ENCODE measurements around the gene MPPED1. TPM values are rescaled to one million over a fixed set of nuclear protein-coding genes. Genes with fewer than 3 reads are reported as not detected.

Gene MPPED1
- total RNA-seq, 2 donors from 2014 or later: not detected

DNA sequence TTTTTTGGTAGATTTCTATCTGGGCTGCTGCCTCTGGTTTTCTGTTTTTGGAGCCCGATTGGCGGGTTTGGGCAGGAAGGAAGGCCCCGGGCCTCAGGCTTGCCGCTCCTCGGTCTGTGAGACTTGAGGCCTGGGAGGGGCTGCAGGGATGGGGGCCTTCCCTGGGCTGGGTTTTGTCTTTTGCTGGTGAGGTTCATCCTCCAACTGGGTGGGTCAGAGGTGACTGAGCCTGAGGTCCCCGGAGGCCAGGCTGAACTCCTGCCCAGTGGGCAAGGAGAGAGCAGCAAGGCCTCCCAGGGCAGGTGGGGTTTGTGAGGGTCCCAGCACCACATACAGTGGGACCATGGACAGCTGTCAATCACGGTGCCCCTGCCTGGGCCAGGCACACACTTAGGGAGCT is 15.0 kb downstream of the MPPED1 start:
- ATAC-seq (replicated peaks): no peak
- no peaks in the 10 kb centered on the region for H3K9me3 Mint-ChIP-seq
- H3K27ac Mint-ChIP-seq: no peak overlapping the region
- H3K36me3 Mint-ChIP-seq (ENCODE audit: low read depth): no peaks in the 10 kb centered on the region
- no peaks in the 10 kb centered on the region for H3K4me1 Mint-ChIP-seq
- peaks cover 27% of the 10 kb centered on the region for H3K27me3 Mint-ChIP-seq
- no peak overlapping the region for H3K4me3 Mint-ChIP-seq

DNA sequence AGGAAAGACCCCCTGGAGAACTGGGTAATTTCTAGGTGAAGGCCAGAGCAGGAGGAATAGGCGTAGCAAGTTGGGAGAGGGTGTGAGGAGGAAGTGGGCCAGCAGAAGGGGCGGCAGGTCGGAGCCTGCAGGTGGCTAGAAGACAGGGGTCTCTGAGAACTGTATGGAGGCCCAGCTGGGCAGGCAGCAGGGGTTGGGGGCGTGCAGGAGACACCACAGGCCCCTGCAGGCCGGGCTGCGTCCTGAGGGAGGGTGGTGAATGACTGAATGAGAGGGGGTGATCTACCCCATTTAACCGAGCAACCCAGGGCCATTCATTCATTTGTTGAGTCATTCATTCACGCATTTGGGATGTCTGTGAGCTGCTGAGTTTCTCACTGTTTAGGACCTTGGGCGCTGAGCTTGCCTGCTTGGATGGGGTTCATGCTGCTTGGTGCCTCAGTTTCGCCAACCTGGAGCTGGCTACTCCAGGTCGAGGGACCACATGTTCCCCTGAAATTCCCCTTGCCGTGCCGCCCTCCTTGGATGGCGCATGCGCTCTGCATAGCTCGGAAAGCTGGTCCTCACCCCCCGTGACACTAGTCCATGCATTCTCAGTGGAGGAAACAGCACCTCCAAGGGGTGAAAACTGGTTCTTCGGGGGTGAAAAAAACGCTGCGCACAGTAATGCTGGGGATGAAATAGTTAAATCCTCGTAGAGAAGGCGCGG is 15.6 kb downstream of the MPPED1 start:
- H3K27me3 Mint-ChIP-seq: peaks cover 32% of the 10 kb centered on the region
- H3K4me1 Mint-ChIP-seq: no peaks in the 10 kb centered on the region
- no peak overlapping the region for H3K4me3 Mint-ChIP-seq
- H3K36me3 Mint-ChIP-seq (ENCODE audit: low read depth): no peaks in the 10 kb centered on the region
- no peak overlapping the region for H3K27ac Mint-ChIP-seq
- no peaks in the 10 kb centered on the region for H3K9me3 Mint-ChIP-seq
- no peak for ATAC-seq (replicated peaks)

DNA sequence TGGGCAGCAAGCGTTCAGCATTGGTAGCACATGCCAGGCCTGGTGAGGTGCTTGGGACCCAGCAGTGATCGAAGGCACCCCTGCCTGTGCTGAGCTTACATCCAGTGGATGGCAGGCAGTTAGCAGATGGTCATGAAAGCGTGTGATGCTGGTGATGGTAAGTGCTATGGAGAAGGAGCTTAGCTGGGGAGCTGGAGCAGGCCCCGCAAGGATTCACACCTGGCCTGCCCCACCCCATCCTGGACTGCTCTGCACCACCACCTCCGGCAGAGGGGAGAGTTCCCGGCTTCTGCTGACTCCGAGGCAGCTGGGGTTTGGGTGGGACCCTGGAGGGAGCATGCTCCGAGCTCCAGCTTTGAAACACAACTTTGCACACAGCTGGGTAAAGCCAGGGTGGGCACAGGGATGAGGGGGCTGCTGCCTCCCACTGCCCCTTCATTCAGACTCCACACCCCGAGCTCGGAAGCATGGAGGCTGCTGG is 16.2 kb downstream of the MPPED1 start:
- Mint-ChIP-seq H3K9me3 (no peaks in the 10 kb centered on the region), H3K27ac (no peak overlapping the region), H3K4me1 (no peaks in the 10 kb centered on the region), H3K27me3 (peaks cover 32% of the 10 kb centered on the region), H3K4me3 (no peak overlapping the region), H3K36me3 (ENCODE audit: low read depth) (no peaks in the 10 kb centered on the region)
- no peak for ATAC-seq (replicated peaks)

DNA sequence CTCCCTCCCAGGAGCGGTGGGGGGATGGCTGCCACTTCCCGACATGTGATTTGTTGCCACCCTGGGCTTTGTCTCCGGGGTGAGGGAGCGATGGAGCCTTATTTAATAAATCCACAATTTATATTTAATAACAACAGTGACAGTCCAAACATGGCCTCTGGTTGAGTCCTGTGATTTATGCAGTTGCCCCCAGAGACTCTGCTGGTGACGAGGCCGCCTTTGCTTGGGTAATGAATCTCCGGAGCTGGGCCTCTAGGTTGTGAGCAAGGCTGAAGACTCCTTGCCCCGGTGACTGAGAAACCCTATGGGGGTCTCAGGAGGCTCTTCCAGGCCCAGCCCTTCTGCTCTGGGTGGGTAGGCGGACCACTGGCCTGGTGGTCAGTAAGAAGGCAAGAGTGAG is 16.7 kb downstream of the MPPED1 start:
- Mint-ChIP-seq H3K4me3 (no peak overlapping the region), H3K27ac (no peak overlapping the region), H3K9me3 (no peaks in the 10 kb centered on the region), H3K27me3 (peaks cover 32% of the 10 kb centered on the region), H3K4me1 (no peaks in the 10 kb centered on the region), H3K36me3 (ENCODE audit: low read depth) (no peaks in the 10 kb centered on the region)
- no peak for ATAC-seq (replicated peaks)

DNA sequence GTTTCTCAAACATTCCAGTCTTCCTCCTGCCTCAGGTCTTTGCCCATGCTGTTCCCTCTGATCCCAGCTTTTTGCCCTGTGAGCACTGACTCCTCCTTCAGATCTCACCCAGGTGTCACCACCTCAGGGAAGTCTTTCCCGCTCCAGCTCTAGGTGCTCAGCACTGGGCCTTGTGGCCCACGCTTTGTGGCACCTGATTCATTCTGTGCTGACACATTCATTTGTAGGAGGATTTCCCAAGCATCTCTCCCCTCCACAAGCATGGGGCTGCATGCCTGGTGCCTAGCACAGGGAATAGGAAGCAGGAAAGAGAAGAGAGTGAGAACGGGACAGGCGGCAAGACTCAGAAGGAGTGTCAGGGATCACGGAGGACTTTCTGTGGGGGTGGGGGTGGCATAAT is 17.6 kb downstream of the MPPED1 start:
- Mint-ChIP-seq H3K9me3 (no peaks in the 10 kb centered on the region), H3K27me3 (peaks cover 32% of the 10 kb centered on the region), H3K36me3 (ENCODE audit: low read depth) (no peaks in the 10 kb centered on the region), H3K4me1 (no peaks in the 10 kb centered on the region), H3K27ac (no peak overlapping the region), H3K4me3 (no peak overlapping the region)
- no peak for ATAC-seq (replicated peaks)

DNA sequence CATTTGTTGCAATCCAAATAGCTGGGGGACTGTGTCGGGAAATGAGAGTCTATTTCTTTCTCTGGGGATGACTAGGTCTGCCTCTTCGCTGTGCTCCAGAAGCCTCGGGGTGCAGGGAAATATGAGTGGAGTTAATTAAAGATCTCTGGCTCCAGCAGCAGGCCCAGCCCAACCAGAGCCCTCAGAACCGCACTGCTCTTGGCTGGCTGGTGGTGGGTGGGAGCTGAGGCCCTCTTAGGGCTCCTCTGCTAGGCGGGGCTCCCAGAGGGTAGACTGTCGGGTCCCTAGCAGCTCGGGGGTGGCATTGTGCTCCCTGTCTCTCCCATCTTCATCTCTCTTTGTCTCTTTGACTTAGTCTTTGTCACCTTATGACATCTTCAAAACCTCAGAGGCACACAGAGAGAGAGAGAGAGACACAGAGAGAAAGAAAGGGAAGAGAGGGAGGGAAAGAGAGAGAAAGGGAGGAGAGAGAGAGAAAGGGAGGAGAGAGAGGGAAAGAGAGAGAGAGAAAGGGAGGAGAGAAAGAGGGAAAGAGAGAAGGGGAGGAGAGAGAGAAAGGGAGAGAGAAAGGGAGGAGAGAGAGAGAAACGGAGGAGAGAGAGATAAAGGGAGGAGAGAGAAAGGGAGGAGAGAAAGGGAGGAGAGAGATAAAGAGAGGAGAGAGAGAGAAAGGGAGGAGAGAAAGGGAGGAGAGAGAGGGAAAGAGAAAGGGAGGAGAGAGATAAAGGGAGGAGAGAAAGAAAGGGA is 20.2 kb downstream of the MPPED1 start:
- no peak for ATAC-seq (replicated peaks)
- Mint-ChIP-seq H3K27me3 (peaks cover 30% of the 10 kb centered on the region), H3K4me3 (no peak overlapping the region), H3K27ac (no peak overlapping the region), H3K4me1 (no peaks in the 10 kb centered on the region), H3K9me3 (no peaks in the 10 kb centered on the region), H3K36me3 (ENCODE audit: low read depth) (no peaks in the 10 kb centered on the region)

DNA sequence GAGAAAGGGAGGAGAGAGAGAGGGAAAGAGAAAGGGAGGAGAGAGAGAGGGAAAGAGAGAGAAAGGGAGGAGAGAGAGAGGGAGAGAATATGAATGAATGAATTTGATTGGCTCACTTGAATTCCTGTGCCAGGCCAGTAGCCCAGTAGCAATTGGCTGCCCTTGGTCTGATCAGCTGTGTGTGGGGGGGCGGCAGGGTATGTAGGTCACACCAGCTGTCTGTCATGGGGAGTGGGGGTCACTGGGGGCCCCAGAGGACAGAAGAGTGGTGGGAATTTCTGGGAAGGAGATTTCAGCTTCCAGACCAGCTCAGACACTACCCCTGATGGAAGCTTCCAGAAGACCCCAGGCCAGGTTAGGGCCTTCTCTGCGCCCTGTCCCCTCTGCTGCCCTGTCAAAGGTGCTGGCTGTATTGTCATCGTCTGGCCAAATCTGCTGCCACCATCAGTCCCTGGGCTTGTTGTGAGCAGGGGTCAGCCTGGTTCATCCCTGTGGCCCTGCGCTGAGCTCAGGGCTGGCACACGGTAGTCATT is 21.1 kb downstream of the MPPED1 start:
- ATAC-seq (replicated peaks): no peak
- H3K4me3 Mint-ChIP-seq: no peak overlapping the region
- no peak overlapping the region for H3K27ac Mint-ChIP-seq
- no peaks in the 10 kb centered on the region for H3K4me1 Mint-ChIP-seq
- no peaks in the 10 kb centered on the region for H3K9me3 Mint-ChIP-seq
- H3K36me3 Mint-ChIP-seq (ENCODE audit: low read depth): no peaks in the 10 kb centered on the region
- peaks cover 28% of the 10 kb centered on the region for H3K27me3 Mint-ChIP-seq

DNA sequence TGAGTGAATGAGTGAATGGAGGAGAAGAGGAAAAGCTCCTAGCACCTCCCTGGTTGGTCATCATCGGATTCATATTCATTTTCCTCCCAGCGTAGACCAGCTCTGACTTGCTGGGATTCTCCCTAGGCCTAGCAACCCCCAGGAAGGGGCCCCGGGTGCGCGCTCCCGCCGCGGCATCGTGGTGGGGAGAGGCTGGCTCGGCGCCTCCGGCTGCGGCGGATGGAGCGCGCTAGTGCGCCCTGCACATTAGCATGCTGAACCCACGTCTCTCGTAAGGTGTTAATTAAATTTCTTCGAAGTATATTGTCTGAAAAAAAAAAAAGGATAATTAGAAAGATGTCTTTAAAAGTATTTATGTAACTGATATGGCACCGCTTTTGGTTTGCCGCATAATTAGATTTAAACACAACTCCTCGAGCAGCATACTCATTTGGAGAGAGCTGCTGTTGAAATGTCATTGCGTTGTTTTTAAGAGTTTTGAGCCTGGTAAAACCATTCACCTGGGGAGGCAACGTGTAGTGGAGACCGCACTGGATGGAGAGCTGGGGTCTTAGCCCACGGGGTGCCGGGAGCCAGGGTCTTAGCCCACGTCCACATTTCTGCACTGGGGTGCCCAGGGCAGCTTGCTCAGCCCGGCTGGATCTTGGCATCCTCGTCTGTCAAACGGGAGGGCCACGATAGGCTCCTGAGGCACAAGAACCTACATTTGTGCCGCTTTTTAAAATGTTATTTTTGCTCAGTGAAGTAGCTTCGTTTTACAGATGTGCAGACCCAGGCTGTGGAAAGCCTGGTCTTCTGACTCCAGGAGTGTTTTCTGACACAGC is 21.8 kb downstream of the MPPED1 start:
- Mint-ChIP-seq H3K27me3 (peaks cover 28% of the 10 kb centered on the region), H3K4me1 (no peaks in the 10 kb centered on the region), H3K36me3 (ENCODE audit: low read depth) (no peaks in the 10 kb centered on the region), H3K27ac (no peak overlapping the region), H3K4me3 (no peak overlapping the region), H3K9me3 (no peaks in the 10 kb centered on the region)
- no peak for ATAC-seq (replicated peaks)

DNA sequence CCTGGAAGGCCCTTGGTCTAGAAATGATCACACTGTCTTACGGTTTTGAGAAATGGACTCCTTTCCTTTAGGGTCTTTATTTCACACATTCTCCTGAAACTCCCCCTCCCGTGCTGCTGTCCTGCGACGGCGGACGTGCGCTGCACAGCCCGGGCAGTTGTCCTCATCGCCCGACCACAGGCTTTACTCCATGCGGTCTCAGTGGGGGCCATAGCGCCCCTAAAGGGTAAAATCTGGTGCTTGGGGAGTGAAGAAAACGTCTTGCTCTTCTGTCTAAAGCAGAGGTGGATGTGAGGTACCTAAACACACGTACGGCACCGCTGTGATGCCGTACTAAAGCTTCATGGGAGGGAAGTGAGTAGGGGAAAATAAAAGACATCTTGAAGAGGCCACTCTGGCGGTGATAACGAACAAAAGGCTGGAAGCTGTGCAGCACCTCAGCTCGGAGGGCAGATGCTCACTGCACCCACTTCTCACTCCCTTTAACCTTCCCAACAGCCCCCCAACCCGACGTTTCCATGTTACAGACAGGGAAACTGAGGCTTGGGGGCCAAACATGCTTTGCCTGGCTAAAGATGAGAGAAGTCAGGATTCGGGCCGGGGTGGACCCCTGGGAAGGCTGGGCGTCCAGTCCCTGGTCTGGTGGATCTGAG is 22.6 kb downstream of the MPPED1 start:
- no peak overlapping the region for H3K4me3 Mint-ChIP-seq
- H3K27ac Mint-ChIP-seq: no peak overlapping the region
- H3K4me1 Mint-ChIP-seq: no peaks in the 10 kb centered on the region
- H3K9me3 Mint-ChIP-seq: no peaks in the 10 kb centered on the region
- H3K27me3 Mint-ChIP-seq: peaks cover 27% of the 10 kb centered on the region
- no peaks in the 10 kb centered on the region for H3K36me3 Mint-ChIP-seq (ENCODE audit: low read depth)
- no peak for ATAC-seq (replicated peaks)

DNA sequence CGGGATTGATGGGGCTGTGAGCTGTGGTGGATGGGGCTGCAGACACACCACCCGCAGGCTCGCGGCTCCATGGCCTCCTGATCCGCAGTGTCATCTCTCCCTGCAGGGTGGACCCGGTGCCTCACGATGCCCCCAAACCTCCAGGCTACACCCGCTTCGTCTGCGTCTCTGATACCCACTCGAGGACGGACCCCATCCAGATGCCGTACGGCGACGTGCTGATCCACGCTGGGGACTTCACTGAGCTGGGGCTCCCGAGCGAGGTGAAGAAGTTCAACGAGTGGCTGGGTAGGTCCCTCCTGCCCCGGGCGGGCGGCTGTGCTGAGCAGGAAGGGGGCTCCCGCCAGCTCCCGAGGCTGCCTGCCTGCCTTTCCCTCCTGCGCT is 23.1 kb downstream of the MPPED1 start:
- H3K36me3 Mint-ChIP-seq (ENCODE audit: low read depth): no peaks in the 10 kb centered on the region
- H3K9me3 Mint-ChIP-seq: no peaks in the 10 kb centered on the region
- H3K27ac Mint-ChIP-seq: no peak overlapping the region
- H3K27me3 Mint-ChIP-seq: peaks cover 26% of the 10 kb centered on the region
- H3K4me1 Mint-ChIP-seq: no peaks in the 10 kb centered on the region
- ATAC-seq (replicated peaks): no peak
- no peak overlapping the region for H3K4me3 Mint-ChIP-seq

DNA sequence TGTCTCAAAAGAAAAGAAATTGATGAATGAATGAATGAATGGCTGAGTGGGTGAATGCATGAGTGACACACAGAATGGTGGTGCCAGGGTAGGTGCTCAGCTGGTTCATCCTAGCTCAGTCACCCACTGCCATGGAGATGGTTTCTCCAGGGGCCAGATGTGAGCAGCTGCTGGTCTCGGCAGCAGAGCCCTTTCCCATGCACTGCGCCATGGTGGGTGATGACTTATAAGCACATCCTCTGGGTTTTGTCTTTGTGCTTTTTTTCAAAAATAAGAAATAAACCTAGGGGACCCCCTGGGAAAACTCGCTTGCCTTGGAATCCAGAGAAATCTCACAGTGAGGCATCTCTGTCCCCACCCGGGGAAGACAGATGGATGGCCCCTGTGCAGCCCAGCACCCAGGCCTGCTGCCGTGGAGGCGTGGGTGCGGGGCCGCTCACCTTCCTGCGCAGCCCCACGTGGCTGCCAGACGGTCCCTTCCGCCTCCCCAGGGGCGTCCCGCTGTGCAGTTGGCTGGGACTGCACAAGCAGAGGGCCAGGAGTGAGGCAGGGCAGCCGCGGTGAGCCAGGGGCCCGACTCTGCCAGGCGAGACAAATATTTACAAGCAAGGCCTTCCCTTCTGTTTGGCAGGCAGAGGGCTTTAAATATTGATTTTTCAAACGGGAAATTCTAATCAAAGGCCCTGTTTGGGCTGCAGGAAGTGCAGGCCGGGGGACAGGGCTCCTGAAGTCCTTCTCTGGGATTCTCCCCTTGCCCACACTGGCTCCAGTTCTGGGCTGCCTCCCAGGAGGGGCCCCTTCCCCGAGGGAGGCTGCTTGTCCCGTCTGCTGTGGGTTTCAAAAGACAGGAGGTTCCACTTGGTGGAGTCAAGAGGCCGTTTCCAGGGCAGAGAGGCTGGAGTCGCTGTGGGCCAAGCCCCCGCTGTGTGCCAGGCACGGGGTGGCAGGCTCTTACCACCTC is 24.3 kb downstream of the MPPED1 start:
- Mint-ChIP-seq H3K27ac (no peak overlapping the region), H3K36me3 (ENCODE audit: low read depth) (no peaks in the 10 kb centered on the region)

DNA sequence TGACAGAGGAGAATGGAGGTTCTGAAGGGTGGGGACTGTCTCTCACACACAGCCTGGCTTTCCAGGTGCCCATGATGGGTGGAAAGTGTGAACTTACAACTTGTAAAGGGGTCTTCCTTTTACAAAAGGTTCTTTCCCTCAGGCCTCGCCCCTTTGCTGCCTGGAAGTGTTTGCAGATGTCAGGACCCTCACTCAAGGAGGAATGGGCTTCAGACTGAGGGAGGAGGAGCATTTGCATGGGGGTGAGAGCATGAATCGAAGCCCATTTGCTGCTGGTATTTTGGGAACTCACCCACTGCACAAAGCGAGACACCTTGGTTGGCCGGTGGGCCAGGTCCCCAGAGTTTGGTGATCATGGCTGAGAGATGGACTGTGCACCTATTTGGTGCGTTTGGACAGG is 25.1 kb downstream of the MPPED1 start:
- H3K4me3 Mint-ChIP-seq: no peak overlapping the region

More for the DNA sequence above, 24.3 kb downstream of the MPPED1 start:
- Mint-ChIP-seq H3K4me1 (no peaks in the 10 kb centered on the region), H3K27me3 (peaks cover 24% of the 10 kb centered on the region), H3K9me3 (no peaks in the 10 kb centered on the region), H3K4me3 (no peak overlapping the region)
- ATAC-seq (replicated peaks): no peak

DNA sequence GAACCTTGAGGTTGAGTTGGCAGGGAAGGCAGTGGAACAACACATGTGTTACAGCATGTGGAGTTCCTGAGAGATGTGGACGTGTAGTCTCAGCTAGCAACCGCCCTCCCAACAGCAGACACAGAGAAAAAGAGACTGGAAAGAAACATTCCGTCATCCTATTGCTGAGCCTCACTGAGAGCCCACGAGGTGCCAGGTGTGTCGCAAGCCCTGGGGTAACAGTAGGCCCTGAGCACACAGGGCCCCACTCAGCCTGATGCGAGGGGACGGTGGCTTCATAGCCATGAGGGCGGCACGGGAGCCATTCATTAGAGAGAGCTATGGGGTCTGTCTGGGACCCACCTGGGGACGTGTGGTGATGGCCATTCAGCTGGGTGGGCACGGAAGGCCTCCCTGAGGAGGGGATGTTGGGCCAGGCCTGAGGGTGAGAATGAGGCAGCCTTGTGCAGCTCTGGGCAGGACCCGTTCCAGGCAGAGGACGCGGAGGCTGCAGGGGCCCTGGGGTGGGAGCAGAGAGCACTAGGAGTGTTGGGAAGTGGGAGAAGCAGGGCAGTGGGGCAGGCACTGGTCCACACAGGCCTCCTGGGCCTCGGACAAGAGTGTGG is 26.2 kb downstream of the MPPED1 start:
- Mint-ChIP-seq H3K27ac (no peak overlapping the region), H3K9me3 (no peaks in the 10 kb centered on the region), H3K4me3 (no peak overlapping the region), H3K4me1 (no peaks in the 10 kb centered on the region), H3K27me3 (peaks cover 18% of the 10 kb centered on the region), H3K36me3 (ENCODE audit: low read depth) (no peaks in the 10 kb centered on the region)
- no peak for ATAC-seq (replicated peaks)

More for the DNA sequence above, 25.1 kb downstream of the MPPED1 start:
- Mint-ChIP-seq H3K4me1 (no peaks in the 10 kb centered on the region), H3K9me3 (no peaks in the 10 kb centered on the region), H3K27me3 (peaks cover 19% of the 10 kb centered on the region), H3K36me3 (ENCODE audit: low read depth) (no peaks in the 10 kb centered on the region), H3K27ac (no peak overlapping the region)
- no peak for ATAC-seq (replicated peaks)
